Measurements from ENCODE around the gene MRRF. TPM values are rescaled to one million over a fixed set of nuclear protein-coding genes. Genes with fewer than 3 reads are reported as not detected.

The MRRF gene
- polyA plus RNA-seq, 1 experiment = 35.1 TPM

DNA sequence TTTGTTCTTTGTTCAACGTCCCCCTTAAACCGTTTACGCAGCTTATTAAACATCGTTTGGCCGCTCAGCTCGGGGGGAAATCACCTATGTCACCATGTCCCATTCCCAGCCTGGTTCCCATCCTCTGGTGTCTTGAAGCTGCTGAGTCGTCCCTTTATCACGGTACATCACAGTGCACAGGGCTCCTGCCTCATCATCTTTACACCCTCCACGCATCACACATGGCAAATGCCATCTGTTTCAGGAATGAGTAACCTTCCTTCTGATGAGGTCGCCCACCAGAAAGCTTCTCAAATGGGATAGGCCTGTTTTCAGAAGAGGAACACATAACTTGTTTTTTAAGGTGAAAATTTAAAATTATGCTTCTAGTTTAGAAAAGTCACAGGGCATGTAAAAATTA is 28.0 kb upstream of the MRRF start:
- Histone ChIP-seq H3K4me3 (ENCODE audit: low read depth, low read length) (no peak overlapping the region), H3K27me3 (ENCODE audit: control insufficient read depth, insufficient read depth, low read length) (peaks cover 2% of the 10 kb centered on the region; the same call in 1 of the 2 replicates), H3K36me3 (ENCODE audit: control insufficient read depth, insufficient read depth, low read length) (peaks cover 5% of the 10 kb centered on the region)
- TF ChIP-seq, protein P1, sequence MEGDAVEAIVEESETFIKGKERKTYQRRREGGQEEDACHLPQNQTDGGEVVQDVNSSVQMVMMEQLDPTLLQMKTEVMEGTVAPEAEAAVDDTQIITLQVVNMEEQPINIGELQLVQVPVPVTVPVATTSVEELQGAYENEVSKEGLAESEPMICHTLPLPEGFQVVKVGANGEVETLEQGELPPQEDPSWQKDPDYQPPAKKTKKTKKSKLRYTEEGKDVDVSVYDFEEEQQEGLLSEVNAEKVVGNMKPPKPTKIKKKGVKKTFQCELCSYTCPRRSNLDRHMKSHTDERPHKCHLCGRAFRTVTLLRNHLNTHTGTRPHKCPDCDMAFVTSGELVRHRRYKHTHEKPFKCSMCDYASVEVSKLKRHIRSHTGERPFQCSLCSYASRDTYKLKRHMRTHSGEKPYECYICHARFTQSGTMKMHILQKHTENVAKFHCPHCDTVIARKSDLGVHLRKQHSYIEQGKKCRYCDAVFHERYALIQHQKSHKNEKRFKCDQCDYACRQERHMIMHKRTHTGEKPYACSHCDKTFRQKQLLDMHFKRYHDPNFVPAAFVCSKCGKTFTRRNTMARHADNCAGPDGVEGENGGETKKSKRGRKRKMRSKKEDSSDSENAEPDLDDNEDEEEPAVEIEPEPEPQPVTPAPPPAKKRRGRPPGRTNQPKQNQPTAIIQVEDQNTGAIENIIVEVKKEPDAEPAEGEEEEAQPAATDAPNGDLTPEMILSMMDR (IDR thresholded peaks at IDR 0.05; ENCODE audit: insufficient read depth, low read depth, low read length) = no peak
- ChIA-PET CTCF (no interaction called here), POLR2A (no interaction called here)
- no peak for DNase-seq (ENCODE audit: low read depth)

DNA sequence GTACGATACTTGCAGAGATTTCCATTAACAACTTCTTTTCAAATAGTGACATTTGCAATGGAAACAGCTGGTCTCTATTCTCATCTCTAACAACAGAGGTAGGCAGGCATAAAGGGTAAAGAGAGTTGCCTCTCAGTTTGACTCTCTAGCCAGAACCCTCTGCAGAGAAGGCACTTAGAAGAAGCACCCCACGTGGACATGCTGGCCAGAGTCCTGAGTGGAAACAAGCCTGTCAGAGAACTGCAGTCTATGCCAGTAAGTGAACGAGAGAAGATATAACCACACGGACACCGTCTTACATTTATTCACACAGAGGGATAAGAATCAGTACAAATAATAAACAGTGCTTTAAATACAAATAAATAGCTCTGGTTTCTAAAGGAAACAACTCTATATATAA is 25.0 kb upstream of the MRRF start:
- TF ChIP-seq, protein P1 (IDR thresholded peaks at IDR 0.05; ENCODE audit: insufficient read depth, low read depth, low read length) = no peak
- DNase-seq (ENCODE audit: low read depth) = no peak
- Histone ChIP-seq H3K27me3 (ENCODE audit: control insufficient read depth, insufficient read depth, low read length) (no peaks in the 10 kb centered on the region), H3K4me3 (ENCODE audit: low read depth, low read length) (no peak overlapping the region), H3K36me3 (ENCODE audit: control insufficient read depth, insufficient read depth, low read length) (peaks cover 9% of the 10 kb centered on the region)
- CTCF ChIA-PET = no interaction called here
- POLR2A ChIA-PET = no interaction called here

DNA sequence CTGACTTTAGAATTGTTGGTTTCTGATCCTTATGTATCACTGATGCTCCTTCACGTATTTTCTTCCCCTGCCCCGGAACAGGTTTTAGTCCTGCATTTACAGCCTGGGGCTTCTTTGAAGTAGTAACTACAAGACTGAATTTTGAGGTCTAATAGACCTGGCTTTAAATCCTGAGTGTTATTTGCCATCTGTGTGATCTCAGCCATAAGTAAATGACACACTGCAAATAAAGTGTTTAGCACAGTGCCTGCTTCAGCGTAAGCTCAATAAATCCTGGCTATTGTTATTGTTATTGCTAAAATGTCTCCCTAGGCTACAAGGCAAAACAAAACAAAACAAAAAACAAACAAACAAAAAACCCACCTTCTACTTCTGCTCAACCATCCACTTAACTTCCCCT is 20.3 kb upstream of the MRRF start:
- TF ChIP-seq, protein P1 (IDR thresholded peaks at IDR 0.05; ENCODE audit: insufficient read depth, low read depth, low read length) = no peak
- POLR2A ChIA-PET = no interaction called here

DNA sequence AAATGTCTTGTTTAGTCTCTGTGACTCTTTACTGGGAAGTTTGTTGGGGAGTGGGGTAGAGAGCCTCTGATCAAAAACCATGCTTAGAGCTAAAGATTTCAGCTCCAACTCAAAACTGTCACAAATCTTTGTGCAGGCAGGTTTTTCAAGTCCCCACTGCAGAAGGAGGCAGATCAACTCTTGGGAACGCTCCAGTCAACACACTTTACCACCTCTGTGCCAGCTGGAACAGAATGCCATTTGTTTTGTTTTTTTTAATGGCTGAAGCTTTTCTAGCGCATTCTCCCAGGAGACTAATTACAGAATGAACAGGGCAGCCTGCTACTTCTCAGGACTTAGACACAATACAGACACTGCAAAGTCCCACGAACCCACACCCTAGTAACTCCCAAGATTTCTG is 18.0 kb upstream of the MRRF start:
- CTCF ChIA-PET = interaction anchor here (1.0 to 1.4 kb wide), 2 partner anchors 122 to 126 kb away, joined by 3 read pairs; no protein-coding TSS in a partner anchor
- POLR2A ChIA-PET = no interaction called here
- Histone ChIP-seq H3K27me3 (ENCODE audit: control insufficient read depth, insufficient read depth, low read length) (no peaks in the 10 kb centered on the region), H3K36me3 (ENCODE audit: control insufficient read depth, insufficient read depth, low read length) (peaks cover 17% of the 10 kb centered on the region), H3K4me3 (ENCODE audit: low read depth, low read length) (no peak overlapping the region)
- TF ChIP-seq, protein P1 (IDR thresholded peaks at IDR 0.05; ENCODE audit: insufficient read depth, low read depth, low read length) = no peak
- no peak for DNase-seq (ENCODE audit: low read depth)

More for the DNA sequence above, 20.3 kb upstream of the MRRF start:
- CTCF ChIA-PET = interaction anchor here (0.6 to 1.0 kb wide), 3 partner anchors 15 to 145 kb away, joined by 3 read pairs; partner anchors contain the start of gene LHX6
- Histone ChIP-seq H3K4me3 (ENCODE audit: low read depth, low read length) (no peak overlapping the region), H3K36me3 (ENCODE audit: control insufficient read depth, insufficient read depth, low read length) (peaks cover 18% of the 10 kb centered on the region), H3K27me3 (ENCODE audit: control insufficient read depth, insufficient read depth, low read length) (no peaks in the 10 kb centered on the region)
- no peak for DNase-seq (ENCODE audit: low read depth)

DNA sequence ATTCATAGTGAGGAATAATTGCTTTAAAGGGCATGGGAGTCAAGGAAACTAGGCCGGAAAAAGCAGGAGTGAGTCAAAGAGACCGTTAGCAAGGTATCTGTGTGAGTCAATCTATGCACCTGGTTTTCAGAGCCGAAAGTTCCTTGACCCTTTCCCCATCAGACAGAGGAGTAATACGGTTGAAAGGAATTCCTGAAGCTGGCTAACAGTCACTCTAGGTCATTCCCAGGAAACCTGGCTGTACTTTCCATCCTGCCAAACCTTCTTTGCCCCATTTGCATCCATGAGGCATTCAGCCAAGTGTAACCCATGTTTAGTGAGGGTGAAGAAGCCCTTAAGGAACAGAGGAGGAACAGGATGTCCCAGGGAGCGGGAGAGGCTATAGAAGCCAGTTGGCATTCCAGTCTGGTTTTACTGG is 16.2 kb upstream of the MRRF start:
- no peak for DNase-seq (ENCODE audit: low read depth)
- Histone ChIP-seq H3K4me3 (ENCODE audit: low read depth, low read length) (no peak overlapping the region), H3K36me3 (ENCODE audit: control insufficient read depth, insufficient read depth, low read length) (peaks cover 14% of the 10 kb centered on the region), H3K27me3 (ENCODE audit: control insufficient read depth, insufficient read depth, low read length) (no peaks in the 10 kb centered on the region)
- TF ChIP-seq, protein P1 (IDR thresholded peaks at IDR 0.05; ENCODE audit: insufficient read depth, low read depth, low read length) = no peak
- CTCF ChIA-PET = interaction anchor here (0.7 kb wide), 1 partner anchor 129 kb away, joined by 3 read pairs; no protein-coding TSS in a partner anchor
- POLR2A ChIA-PET = no interaction called here

All from BJ (cell line).